K562 (cell line): Measurements from ENCODE around the gene RCSD1. TPM values are rescaled to one million over a fixed set of nuclear protein-coding genes. Genes with fewer than 3 reads are reported as not detected.
A peak's percentile ranks its signal among the peaks of the same experiment; 100 is the strongest.

ENCODE experiments used
- CBFA2T2 ChIP-seq: fragments of 450-650 bp; conservative IDR thresholded peaks from 2 replicates; pipeline ENCODE4 v1.6.1; 2017; ENCODE audit warnings: mild to moderate bottlenecking
- CHD4 ChIP-seq: fragments of 200-600 bp; sonication (generic); IDR thresholded peaks from 3 replicates; pipeline ENCODE4 v1.6.1; 2012; ENCODE audit warnings: low read depth, mild to moderate bottlenecking, mixed read lengths, low read length, inconsistent platforms; ENCODE audit not compliant: insufficient read depth, insufficient replicate concordance, poor library complexity, severe bottlenecking
- FOS ChIP-seq: IDR thresholded peaks from 3 replicates; pipeline ENCODE4 v1.6.1; 2011; ENCODE audit not compliant: insufficient read length; ENCODE audit errors: extremely low read depth
- FOXP4 ChIP-seq: sonication (generic); formaldehyde crosslinking; IDR thresholded peaks from 2 replicates; pipeline ENCODE4 v1.8.0; 2022; ENCODE audit warnings: mild to moderate bottlenecking, missing genetic modification reagents, borderline replicate concordance
- FUS ChIP-seq: fragments of 200-400 bp; formaldehyde crosslinking; optimal IDR thresholded peaks from 2 replicates; pipeline ENCODE3; 2017; ENCODE audit warnings: low read depth, low read length
- NFIC ChIP-seq: fragments of 450-650 bp; IDR thresholded peaks from 2 replicates; pipeline ENCODE4 v1.6.1; 2017; ENCODE audit warnings: mild to moderate bottlenecking, inconsistent platforms
- POLR3A ChIP-seq: IDR thresholded peaks from 2 replicates; pipeline ENCODE4 v1.6.1; 2011; ENCODE audit warnings: borderline replicate concordance, mild to moderate bottlenecking, moderate library complexity; ENCODE audit not compliant: insufficient read length, insufficient read depth; ENCODE audit errors: extremely low read depth
- RFX1 ChIP-seq: fragments of 450-650 bp; IDR thresholded peaks from 2 replicates; pipeline ENCODE4 v1.6.1; 2016; ENCODE audit warnings: mild to moderate bottlenecking, moderate library complexity
- SMARCA4 ChIP-seq: fragments of 450-650 bp; IDR thresholded peaks from 2 replicates; pipeline ENCODE4 v1.6.1; 2016
- SRSF7 ChIP-seq: fragments of 200-400 bp; formaldehyde crosslinking; optimal IDR thresholded peaks from 2 replicates; pipeline ENCODE3; 2017; ENCODE audit warnings: mild to moderate bottlenecking, low read depth, low read length
- STAT5A ChIP-seq: IDR thresholded peaks from 2 replicates; pipeline ENCODE4 v1.6.1; 2012; ENCODE audit warnings: low read length, inconsistent platforms, borderline replicate concordance
- TARDBP ChIP-seq: fragments of 450-650 bp; IDR thresholded peaks from 2 replicates; pipeline ENCODE4 v1.6.1; 2016
- USF1 ChIP-seq: sonication (generic); formaldehyde crosslinking; IDR thresholded peaks from 2 replicates; pipeline ENCODE4 v1.9.0; 2022; ENCODE audit warnings: mild to moderate bottlenecking, missing genetic modification reagents
- ZFP36 ChIP-seq: fragments of 150-350 bp; IDR thresholded peaks from 2 replicates; pipeline ENCODE4 v1.6.1; 2018; ENCODE audit warnings: low read length, low read depth; ENCODE audit not compliant: partially characterized antibody
- ZKSCAN8 ChIP-seq: fragments of 200-800 bp; sonication (Bioruptor generic); IDR thresholded peaks from 2 replicates; pipeline ENCODE4 v1.6.1; 2016; ENCODE audit warnings: missing genetic modification characterization, missing compliant biosample characterization
- ZNF12 ChIP-seq: sonication (generic); formaldehyde crosslinking; IDR thresholded peaks from 2 replicates; pipeline ENCODE4 v1.4.0; 2020; ENCODE audit warnings: mild to moderate bottlenecking, missing genetic modification reagents
- ZNF197 ChIP-seq: fragments of 200-800 bp; sonication (Bioruptor generic); IDR thresholded peaks from 2 replicates; pipeline ENCODE4 v1.6.1; 2016; ENCODE audit warnings: low read depth, missing genetic modification characterization, missing compliant biosample characterization
- ZNF778 ChIP-seq: fragments of 450-650 bp; formaldehyde crosslinking; IDR thresholded peaks from 2 replicates; pipeline ENCODE4 v1.4.0; 2020; ENCODE audit warnings: mild to moderate bottlenecking, moderate library complexity
- polyA plus RNA-seq, 8 experiments: library from polyadenylated mRNA; depleted of rRNA in 4 of 8; stranded (reverse) in 5 of 8; unstranded in 3 of 8; fragments of >200 nt; fragmentation: Nextera tagmentation in 2 of 8; fragmentation: Illumina TruSeq in 1 of 8; extraction: Ambion mirVana in 2 of 8; extraction: Trizol in 1 of 8; gene quantifications; 2 replicates each; pipeline versions ENCODE4 v1.2.1 to v1.2.3, GENCODE V29; 2011 to 2014; ENCODE audit warnings: inconsistent platforms in 1 of 8, missing spikeins in 1 of 8
- total RNA-seq, 7 experiments: library from RNA; depleted of rRNA in 6 of 7; stranded (reverse); fragments of >200 nt in 6 of 7; fragmentation: Illumina TruSeq in 2 of 7; extraction: Trizol in 2 of 7; gene quantifications; 2 replicates each; pipeline versions ENCODE4 v1.2.1 to v1.2.3, GENCODE V29; 2011 to 2021; ENCODE audit warnings: low replicate concordance in 1 of 7

Gene RCSD1
- total and polyA plus RNA-seq, 9 of the 15 experiments (the other 6 are each of a cell fraction or from before 2014, with no cell fraction given): 7.8 to 69.8 (median 45.3) TPM

- TF ChIP-seq NFIC: peak; percentile 84
- TF ChIP-seq TARDBP: peak; percentile 57; the same call in 1 of the 2 replicates
- no peak for TF ChIP-seq SRSF7
- peak; percentile 40 for TF ChIP-seq FOS
- 0 out of 2 replicates have a peak, but pooled peaks have one; percentile 54 for TF ChIP-seq FOXP4
- peak; percentile 22; the same call in 1 of the 2 replicates for TF ChIP-seq STAT5A
- no peak for TF ChIP-seq RFX1
- peak; percentile 64 for TF ChIP-seq ZFP36
- TF ChIP-seq ZNF197 (CRISPR knock-in tag): no peak; the same call in 1 of the 2 replicates
- peak; percentile 98 for TF ChIP-seq POLR3A
- TF ChIP-seq ZNF778 (CRISPR knock-in tag): no peak
- TF ChIP-seq CBFA2T2: no peak
- peak; percentile 41; the same call in 1 of the 2 replicates for TF ChIP-seq ZKSCAN8 (CRISPR knock-in tag)
- TF ChIP-seq SMARCA4: no peak
- no peak for TF ChIP-seq ZNF12 (CRISPR knock-in tag)
- no peak for TF ChIP-seq USF1
- TF ChIP-seq FUS: no peak
- no peak for TF ChIP-seq CHD4
Observed at GRCh38 chr1:167715157-167715999, 85.3 kb downstream of the RCSD1 start (continued).
